ENCODE results near the gene CDC42EP3.

The CDC42EP3 gene

DNA sequence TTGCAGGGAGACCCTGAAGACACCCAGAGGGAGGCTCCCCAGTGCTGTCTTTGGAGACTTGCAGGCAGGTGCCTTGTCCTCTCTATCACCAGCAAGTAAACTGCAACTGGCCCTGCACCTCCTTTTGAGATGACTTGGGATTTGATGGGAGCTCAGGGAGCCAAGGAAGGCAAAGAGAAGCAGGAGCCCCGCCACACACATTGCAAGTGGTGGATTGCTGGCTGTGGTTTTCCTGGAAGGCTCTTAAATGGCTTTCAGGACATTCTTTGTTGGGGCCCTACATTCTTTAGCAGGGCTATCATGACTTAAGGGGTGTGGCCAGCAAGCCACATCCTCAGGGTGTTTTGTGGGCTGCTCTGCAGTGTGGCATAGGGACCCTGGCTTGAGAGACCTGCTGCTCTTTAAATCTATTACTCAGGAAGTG, 39.9 kb upstream of the CDC42EP3 start:
- H3K4me3 ChIP-seq (ENCODE audit: low read depth, low read length), result no peak overlapping the region
- DNase-seq (ENCODE audit: low read depth), result peak; percentile 73
- TF ChIP-seq, protein P1, sequence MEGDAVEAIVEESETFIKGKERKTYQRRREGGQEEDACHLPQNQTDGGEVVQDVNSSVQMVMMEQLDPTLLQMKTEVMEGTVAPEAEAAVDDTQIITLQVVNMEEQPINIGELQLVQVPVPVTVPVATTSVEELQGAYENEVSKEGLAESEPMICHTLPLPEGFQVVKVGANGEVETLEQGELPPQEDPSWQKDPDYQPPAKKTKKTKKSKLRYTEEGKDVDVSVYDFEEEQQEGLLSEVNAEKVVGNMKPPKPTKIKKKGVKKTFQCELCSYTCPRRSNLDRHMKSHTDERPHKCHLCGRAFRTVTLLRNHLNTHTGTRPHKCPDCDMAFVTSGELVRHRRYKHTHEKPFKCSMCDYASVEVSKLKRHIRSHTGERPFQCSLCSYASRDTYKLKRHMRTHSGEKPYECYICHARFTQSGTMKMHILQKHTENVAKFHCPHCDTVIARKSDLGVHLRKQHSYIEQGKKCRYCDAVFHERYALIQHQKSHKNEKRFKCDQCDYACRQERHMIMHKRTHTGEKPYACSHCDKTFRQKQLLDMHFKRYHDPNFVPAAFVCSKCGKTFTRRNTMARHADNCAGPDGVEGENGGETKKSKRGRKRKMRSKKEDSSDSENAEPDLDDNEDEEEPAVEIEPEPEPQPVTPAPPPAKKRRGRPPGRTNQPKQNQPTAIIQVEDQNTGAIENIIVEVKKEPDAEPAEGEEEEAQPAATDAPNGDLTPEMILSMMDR (IDR thresholded peaks at IDR 0.05; ENCODE audit: insufficient read depth, low read depth, low read length, missing control alignments), result no peak

DNA sequence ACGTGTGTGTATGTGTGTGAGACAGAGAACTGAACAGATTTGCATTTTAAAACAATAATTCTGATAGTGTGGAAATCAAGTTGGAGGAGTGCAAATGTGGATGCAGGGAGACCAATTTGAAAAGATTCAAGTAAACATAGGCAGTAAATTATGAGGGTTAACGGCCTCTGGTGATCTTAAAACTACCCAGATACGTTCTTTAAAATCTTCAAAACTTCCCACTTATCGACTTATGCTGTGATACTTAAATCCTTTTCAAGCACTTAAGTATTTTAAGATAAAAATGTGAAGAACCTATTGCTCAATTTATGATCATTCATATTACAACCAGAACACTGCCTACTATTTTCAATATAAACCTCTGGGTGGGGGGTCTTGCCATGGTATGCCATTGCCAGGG, 37.7 kb upstream of the CDC42EP3 start:
- TF ChIP-seq, protein P1 (IDR thresholded peaks at IDR 0.05; ENCODE audit: insufficient read depth, low read depth, low read length, missing control alignments), result no peak
- no peak for DNase-seq (ENCODE audit: low read depth)
- no peak overlapping the region for H3K4me3 ChIP-seq (ENCODE audit: low read depth, low read length)

DNA sequence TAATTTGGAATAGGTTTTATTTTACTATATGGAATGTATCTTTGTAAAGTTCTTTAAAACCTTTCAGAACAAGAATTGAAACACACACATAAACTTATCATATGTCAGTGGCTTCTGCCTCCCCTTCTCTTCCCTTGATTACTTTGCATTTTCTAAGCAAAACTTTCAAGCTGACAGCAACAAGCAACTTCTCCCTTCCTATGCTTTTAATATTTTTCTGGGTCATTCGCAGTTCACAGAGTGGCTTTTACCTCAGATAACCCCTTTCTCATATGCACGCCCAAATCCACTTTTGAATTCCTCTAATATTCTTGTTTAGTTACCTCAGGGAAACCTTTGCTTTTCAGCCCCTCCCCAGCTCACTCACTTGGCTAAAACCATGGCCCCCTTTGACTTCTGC, 36.7 kb upstream of the CDC42EP3 start:
- no peak overlapping the region for H3K4me3 ChIP-seq (ENCODE audit: low read depth, low read length)
- peak; percentile 17 for DNase-seq (ENCODE audit: low read depth)
- TF ChIP-seq, protein P1 (IDR thresholded peaks at IDR 0.05; ENCODE audit: insufficient read depth, low read depth, low read length, missing control alignments), result no peak

DNA sequence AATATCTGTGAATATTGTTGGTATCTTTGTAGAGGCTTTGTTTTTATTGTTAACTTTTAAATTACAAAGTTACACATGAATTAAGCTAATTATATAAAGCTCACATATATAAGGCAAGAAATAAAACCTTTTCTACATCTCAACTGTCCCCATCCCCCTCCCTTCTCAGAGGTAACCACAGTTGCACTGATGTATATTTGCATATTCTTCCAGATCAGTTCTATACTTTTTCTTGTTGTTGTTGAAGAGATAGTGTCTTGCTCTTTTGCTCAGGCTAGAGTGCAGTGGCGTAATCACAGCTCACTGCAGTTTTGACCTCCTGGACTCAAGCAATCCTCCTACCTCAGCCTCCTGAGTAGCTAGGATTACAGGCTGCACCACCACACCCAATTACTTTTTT, 36.0 kb upstream of the CDC42EP3 start:
- peak; percentile 27 for DNase-seq (ENCODE audit: low read depth)
- TF ChIP-seq, protein P1 (IDR thresholded peaks at IDR 0.05; ENCODE audit: insufficient read depth, low read depth, low read length, missing control alignments), result no peak
- H3K4me3 ChIP-seq (ENCODE audit: low read depth, low read length), result no peak overlapping the region

DNA sequence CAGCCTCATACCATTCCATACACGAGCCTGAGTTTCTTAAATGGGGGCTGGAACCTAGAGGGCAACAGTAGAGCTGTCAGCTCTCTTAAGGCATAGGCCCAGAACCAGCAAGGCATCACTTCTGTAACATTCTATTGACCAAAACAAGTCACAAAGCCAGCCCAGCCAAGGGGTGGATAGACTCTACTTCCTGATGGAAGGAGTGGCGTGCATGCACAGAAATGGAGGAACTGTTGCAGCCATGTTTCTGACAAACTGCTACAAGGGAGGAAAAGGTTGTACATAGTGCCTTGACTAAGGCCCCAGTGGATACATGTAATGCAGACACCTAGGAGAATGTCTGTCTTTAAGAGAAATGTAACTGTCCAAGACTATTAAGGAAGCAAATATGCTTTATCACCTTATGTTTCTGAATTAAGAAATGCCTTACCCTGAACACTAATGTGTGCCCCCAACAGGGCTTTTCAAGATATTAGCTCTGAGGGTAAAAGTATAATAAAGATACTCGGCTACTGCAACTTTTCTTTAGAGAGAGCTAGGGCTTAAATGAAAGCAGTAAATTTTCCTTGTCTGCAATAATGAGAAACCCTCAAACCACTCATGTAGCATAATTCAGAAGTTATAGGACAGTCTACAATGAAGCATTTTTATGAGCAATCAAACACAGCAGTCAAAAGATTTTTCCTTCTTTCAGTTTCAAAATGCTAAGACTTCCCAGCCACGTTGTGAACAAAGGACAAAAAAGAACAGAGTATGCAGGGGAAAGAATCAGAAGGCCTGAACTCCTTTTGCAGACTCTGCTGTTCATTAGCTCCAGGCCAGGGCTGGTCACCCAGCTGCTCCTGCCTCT, 35.1 kb upstream of the CDC42EP3 start:
- DNase-seq (ENCODE audit: low read depth), result no peak
- TF ChIP-seq, protein P1 (IDR thresholded peaks at IDR 0.05; ENCODE audit: insufficient read depth, low read depth, low read length, missing control alignments), result no peak
- no peak overlapping the region for H3K4me3 ChIP-seq (ENCODE audit: low read depth, low read length)

DNA sequence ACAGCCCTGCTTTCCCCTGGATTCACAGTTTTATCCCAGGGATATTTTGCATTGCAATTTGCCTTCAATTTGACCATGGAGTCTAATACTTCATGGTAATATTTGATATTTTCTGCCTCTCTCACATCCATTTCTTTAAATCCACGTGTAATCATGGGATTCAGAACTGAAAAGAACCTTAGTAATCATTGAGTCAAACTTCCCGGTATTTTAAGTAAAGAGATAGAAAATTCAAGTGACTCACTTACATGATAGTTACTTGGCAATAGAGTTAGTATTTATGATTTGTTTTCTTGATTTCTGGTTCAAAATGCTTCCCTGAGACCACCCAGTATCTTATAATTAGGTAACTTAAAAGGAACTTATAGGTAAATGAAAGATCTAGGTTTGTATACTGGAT, 33.7 kb upstream of the CDC42EP3 start:
- TF ChIP-seq, protein P1 (IDR thresholded peaks at IDR 0.05; ENCODE audit: insufficient read depth, low read depth, low read length, missing control alignments), result no peak
- DNase-seq (ENCODE audit: low read depth), result no peak
- H3K4me3 ChIP-seq (ENCODE audit: low read depth, low read length), result no peak overlapping the region
